ENCODE data around the gene GRAMD2A. TPM values are rescaled to one million over a fixed set of nuclear protein-coding genes. Genes with fewer than 3 reads are reported as not detected.

GRAMD2A gene
- total RNA-seq, 3 donors from 2014 or later (not counting 1 experiment from before 2014, with no cell fraction given): not detected

- ATAC-seq: no peak
- no peaks in the 10 kb centered on the region for H3K9me3 Mint-ChIP-seq
- Histone ChIP-seq H3K27ac (ENCODE audit: low read length) (no peak overlapping the region), H3K4me3 (ENCODE audit: low read length) (no peak overlapping the region), H3K9me3 (ENCODE audit: control insufficient read depth, insufficient read depth, low read length) (no peaks in the 10 kb centered on the region), H3K4me1 (ENCODE audit: control insufficient read depth, insufficient read depth, low read length) (no peaks in the 10 kb centered on the region), H3K27me3 (ENCODE audit: control insufficient read depth, insufficient read depth, low read length) (no peaks in the 10 kb centered on the region), H3K36me3 (ENCODE audit: control insufficient read depth, insufficient read depth, low read length) (no peaks in the 10 kb centered on the region)
- H3K36me3 Mint-ChIP-seq: no peaks in the 10 kb centered on the region
- no peak overlapping the region for H3K4me3 Mint-ChIP-seq
- intact Hi-C loops (cut with micrococcal nuclease): no loop called here
- H3K4me1 Mint-ChIP-seq: no peaks in the 10 kb centered on the region
- no CpG with 5 or more reads among the region's 2 CpGs for WGBS (ENCODE audit: insufficient coverage)
- H3K27ac Mint-ChIP-seq: no peak overlapping the region
- DNase-seq: no peak
- TF ChIP-seq, protein P1, sequence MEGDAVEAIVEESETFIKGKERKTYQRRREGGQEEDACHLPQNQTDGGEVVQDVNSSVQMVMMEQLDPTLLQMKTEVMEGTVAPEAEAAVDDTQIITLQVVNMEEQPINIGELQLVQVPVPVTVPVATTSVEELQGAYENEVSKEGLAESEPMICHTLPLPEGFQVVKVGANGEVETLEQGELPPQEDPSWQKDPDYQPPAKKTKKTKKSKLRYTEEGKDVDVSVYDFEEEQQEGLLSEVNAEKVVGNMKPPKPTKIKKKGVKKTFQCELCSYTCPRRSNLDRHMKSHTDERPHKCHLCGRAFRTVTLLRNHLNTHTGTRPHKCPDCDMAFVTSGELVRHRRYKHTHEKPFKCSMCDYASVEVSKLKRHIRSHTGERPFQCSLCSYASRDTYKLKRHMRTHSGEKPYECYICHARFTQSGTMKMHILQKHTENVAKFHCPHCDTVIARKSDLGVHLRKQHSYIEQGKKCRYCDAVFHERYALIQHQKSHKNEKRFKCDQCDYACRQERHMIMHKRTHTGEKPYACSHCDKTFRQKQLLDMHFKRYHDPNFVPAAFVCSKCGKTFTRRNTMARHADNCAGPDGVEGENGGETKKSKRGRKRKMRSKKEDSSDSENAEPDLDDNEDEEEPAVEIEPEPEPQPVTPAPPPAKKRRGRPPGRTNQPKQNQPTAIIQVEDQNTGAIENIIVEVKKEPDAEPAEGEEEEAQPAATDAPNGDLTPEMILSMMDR (IDR thresholded peaks at IDR 0.05): no peak
- no peaks in the 10 kb centered on the region for H3K27me3 Mint-ChIP-seq (ENCODE audit: low read depth in 2 of 2)
Measured at GRCh38 chr15:72147418-72147817, 50.2 kb downstream of the GRAMD2A start.

DNA sequence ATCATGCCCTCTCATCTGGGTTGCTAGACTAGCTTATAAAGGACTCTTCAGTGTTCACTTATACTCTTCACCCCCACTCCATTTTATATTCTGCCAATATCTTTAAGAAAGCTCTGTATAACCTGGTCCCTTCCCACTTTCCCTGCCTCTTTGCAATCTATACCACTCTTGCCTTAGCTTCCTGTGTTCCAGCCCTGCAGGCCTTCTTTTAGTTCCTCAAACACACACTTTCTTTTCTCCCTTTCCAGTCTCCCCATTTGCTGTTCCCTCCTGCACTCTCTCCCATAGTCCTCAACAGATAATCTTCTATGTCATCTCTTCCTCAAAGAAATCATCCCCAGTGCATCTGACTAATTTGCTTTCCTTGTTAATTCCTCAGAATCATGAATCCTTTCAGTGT is 50.7 kb downstream of the GRAMD2A start:
- Mint-ChIP-seq H3K4me1 (no peaks in the 10 kb centered on the region), H3K9me3 (no peaks in the 10 kb centered on the region), H3K27ac (no peak overlapping the region), H3K36me3 (no peaks in the 10 kb centered on the region), H3K27me3 (ENCODE audit: low read depth in 2 of 2) (no peaks in the 10 kb centered on the region), H3K4me3 (no peak overlapping the region)
- Histone ChIP-seq H3K27me3 (ENCODE audit: control insufficient read depth, insufficient read depth, low read length) (no peaks in the 10 kb centered on the region), H3K4me3 (ENCODE audit: low read length) (no peak overlapping the region), H3K36me3 (ENCODE audit: control insufficient read depth, insufficient read depth, low read length) (no peaks in the 10 kb centered on the region), H3K4me1 (ENCODE audit: control insufficient read depth, insufficient read depth, low read length) (no peaks in the 10 kb centered on the region), H3K27ac (ENCODE audit: low read length) (no peak overlapping the region), H3K9me3 (ENCODE audit: control insufficient read depth, insufficient read depth, low read length) (no peaks in the 10 kb centered on the region)
- TF ChIP-seq, protein P1 (IDR thresholded peaks at IDR 0.05): no peak
- DNase-seq (no peak), ATAC-seq (no peak)
- intact Hi-C loops (cut with micrococcal nuclease): no loop called here

- Histone ChIP-seq H3K4me1 (ENCODE audit: control insufficient read depth, insufficient read depth, low read length) (peaks cover 2% of the 10 kb centered on the region), H3K9me3 (ENCODE audit: control insufficient read depth, insufficient read depth, low read length) (no peaks in the 10 kb centered on the region), H3K4me3 (ENCODE audit: low read length) (no peak overlapping the region), H3K27me3 (ENCODE audit: control insufficient read depth, insufficient read depth, low read length) (no peaks in the 10 kb centered on the region), H3K36me3 (ENCODE audit: control insufficient read depth, insufficient read depth, low read length) (no peaks in the 10 kb centered on the region), H3K27ac (ENCODE audit: low read length) (no peak overlapping the region)
- TF ChIP-seq, protein P1 (IDR thresholded peaks at IDR 0.05): no peak
- DNase-seq (no peak), ATAC-seq (no peak)
- H3K36me3 Mint-ChIP-seq: no peaks in the 10 kb centered on the region
- H3K9me3 Mint-ChIP-seq: no peaks in the 10 kb centered on the region
- H3K27me3 Mint-ChIP-seq (ENCODE audit: low read depth in 2 of 2): no peaks in the 10 kb centered on the region
- WGBS (ENCODE audit: insufficient coverage): 83% methylated on average over 3 of the region's 3 CpGs
- H3K4me3 Mint-ChIP-seq: no peak overlapping the region
- peaks cover 0 to 5% of the 10 kb centered on the region in 2 donors for H3K4me1 Mint-ChIP-seq
- H3K27ac Mint-ChIP-seq: no peak overlapping the region
- intact Hi-C loops (cut with micrococcal nuclease): no loop called here
Measured at GRCh38 chr15:72146221-72146620, 51.4 kb downstream of the GRAMD2A start.
